SK-N-SH (cell line): Measurements from ENCODE around the gene MPPED2. TPM values are rescaled to one million over a fixed set of nuclear protein-coding genes. Genes with fewer than 3 reads are reported as not detected.

ENCODE experiments used
- CTCF ChIA-PET: fragments of 300-600, 350-600 bp; formaldehyde crosslinking; extraction: SDS; loops from one replicate; lab custom pipeline; 2021; lab: Yijun Ruan, JAX
- POLR2A ChIA-PET: fragments of 350-600 bp; sonication (Branson Sonifier 250); formaldehyde crosslinking; extraction: SDS; loops from one replicate; lab custom pipeline; 2020; ENCODE audit warnings: antibody characterized with exemption, inconsistent platforms; lab: Yijun Ruan, JAX
- DNase-seq: peaks from one replicate; pipeline ENCODE4 v3.0.0; 2012
- H2AFZ ChIP-seq: fragments of 200-600 bp; sonication (generic); 2 replicates; pipeline ENCODE4 v1.8.1; 2016; ENCODE audit warnings: antibody characterized with exemption, mild to moderate bottlenecking, low read depth
- H3F3A ChIP-seq: fragments of 200-600 bp; sonication (generic); replicated peaks from 2 replicates; pipeline ENCODE3; 2016; ENCODE audit warnings: antibody characterized with exemption, mild to moderate bottlenecking; ENCODE audit not compliant: insufficient read depth
- H3K27ac ChIP-seq, 2 experiments: fragments of 200-500 bp in 1 of 2; fragments of 200-600 bp in 1 of 2; sonication (Bioruptor generic) in 1 of 2; sonication (generic), shearing (Covaris generic) in 1 of 2; 2 replicates each; pipeline versions ENCODE4 v1.5.1 to v1.6.1; 2014 to 2016; ENCODE audit warnings: low read depth in 2 of 2, inconsistent platforms in 1 of 2, low read length in 1 of 2, mild to moderate bottlenecking in 1 of 2, mixed read lengths in 1 of 2
- H3K27me3 ChIP-seq: fragments of 200-600 bp; sonication (generic), shearing (Covaris generic); 2 replicates; pipeline ENCODE4 v1.6.1; 2016; ENCODE audit warnings: mixed run types; ENCODE audit not compliant: insufficient read depth
- H3K36me3 ChIP-seq, 2 experiments: fragments of 200-500 bp in 1 of 2; fragments of 200-600 bp in 1 of 2; sonication (Bioruptor generic) in 1 of 2; sonication (generic) in 1 of 2; replicated peaks in 1 of 2; 2 replicates each; pipeline versions ENCODE3 to v1.5.1; 2014 to 2016; ENCODE audit warnings: low read length in 1 of 2, mild to moderate bottlenecking in 1 of 2; ENCODE audit not compliant: insufficient read depth in 2 of 2, control insufficient read depth in 1 of 2
- H3K4me1 ChIP-seq, 2 experiments: fragments of 200-500 bp in 1 of 2; fragments of 200-600 bp in 1 of 2; sonication (Bioruptor generic) in 1 of 2; sonication (generic), shearing (Covaris generic) in 1 of 2; 2 replicates each; pipeline versions ENCODE4 v1.5.1 to v1.6.1; 2014 to 2016; ENCODE audit warnings: low read depth in 1 of 2, low read length in 1 of 2, mixed run types in 1 of 2; ENCODE audit not compliant: insufficient read depth in 2 of 2, control insufficient read depth in 1 of 2
- H3K4me2 ChIP-seq: fragments of 200-600 bp; sonication (generic), shearing (Covaris generic); 2 replicates; pipeline ENCODE4 v1.6.1; 2017; ENCODE audit warnings: mixed run types
- H3K4me3 ChIP-seq, 2 experiments: fragments of 200-500 bp in 1 of 2; fragments of 200-600 bp in 1 of 2; sonication (Bioruptor generic) in 1 of 2; sonication (generic), shearing (Covaris generic) in 1 of 2; 2 replicates each; pipeline versions ENCODE4 v1.5.1 to v1.8.1; 2014 to 2016; ENCODE audit warnings: low read depth in 2 of 2, inconsistent platforms in 1 of 2, low read length in 1 of 2, mild to moderate bottlenecking in 1 of 2, mixed read lengths in 1 of 2, moderate library complexity in 1 of 2
- H3K79me2 ChIP-seq: fragments of 200-600 bp; sonication (generic); 2 replicates; pipeline ENCODE4 v1.8.1; 2017; ENCODE audit warnings: mild to moderate bottlenecking; ENCODE audit not compliant: insufficient read depth
- H3K9ac ChIP-seq: fragments of 200-600 bp; sonication (generic); 2 replicates; pipeline ENCODE4 v1.6.1; 2017; ENCODE audit warnings: mixed run types
- H3K9me2 ChIP-seq: fragments of 200-600 bp; sonication (generic); 2 replicates; pipeline ENCODE4 v1.6.1; 2017; ENCODE audit warnings: mixed run types
- H3K9me3 ChIP-seq: fragments of 200-600 bp; sonication (generic); 2 replicates; pipeline ENCODE4 v1.6.1; 2017; ENCODE audit warnings: mixed run types, mild to moderate bottlenecking, moderate library complexity
- H4K20me1 ChIP-seq: fragments of 200-600 bp; sonication (generic); 2 replicates; pipeline ENCODE4 v1.6.1; 2017; ENCODE audit warnings: mild to moderate bottlenecking, mixed run types; ENCODE audit not compliant: insufficient read depth
- ELF1 ChIP-seq: IDR thresholded peaks from 2 replicates; pipeline ENCODE4 v1.4.0; 2012
- EP300 ChIP-seq, 2 experiments: IDR thresholded peaks; 2 replicates each; pipeline versions ENCODE4 v1.4.0 to v1.6.1; 2012; ENCODE audit warnings: borderline replicate concordance in 1 of 2, low read depth in 1 of 2, low read length in 1 of 2
- FOSL2 ChIP-seq: IDR thresholded peaks from 2 replicates; pipeline ENCODE4 v1.4.0; 2012; ENCODE audit warnings: low read depth, mild to moderate bottlenecking, moderate library complexity, borderline replicate concordance
- FOXM1 ChIP-seq: IDR thresholded peaks from 2 replicates; pipeline ENCODE4 v1.4.0; 2012; ENCODE audit warnings: low read depth, mild to moderate bottlenecking
- GABPA ChIP-seq: IDR thresholded peaks from 2 replicates; pipeline ENCODE4 v1.4.0; 2012; ENCODE audit warnings: low read depth, mild to moderate bottlenecking
- JUND ChIP-seq: IDR thresholded peaks from 2 replicates; pipeline ENCODE4 v1.4.0; 2012
- MEF2A ChIP-seq: IDR thresholded peaks from 2 replicates; pipeline ENCODE4 v1.4.0; 2012; ENCODE audit warnings: low read depth, borderline replicate concordance
- MXI1 ChIP-seq: IDR thresholded peaks from 2 replicates; pipeline ENCODE4 v1.6.1; 2012; ENCODE audit warnings: mild to moderate bottlenecking, low read depth, low read length, improper control_type of control experiment
- NFIC ChIP-seq: IDR thresholded peaks from 2 replicates; pipeline ENCODE4 v1.4.0; 2012; ENCODE audit warnings: borderline replicate concordance
- POLR2AphosphoS5 ChIP-seq: IDR thresholded peaks from 2 replicates; pipeline ENCODE4 v1.6.1; 2012; ENCODE audit warnings: low read depth, low read length
- RCOR1 ChIP-seq: fragments of 150-350 bp; IDR thresholded peaks from 2 replicates; pipeline ENCODE4 v1.6.1; 2017; ENCODE audit warnings: antibody characterized with exemption, low read length
- RFX5 ChIP-seq: IDR thresholded peaks from 2 replicates; pipeline ENCODE4 v1.6.1; 2012; ENCODE audit warnings: mild to moderate bottlenecking, improper control_type of control experiment, low read length
- SIN3A ChIP-seq: IDR thresholded peaks from 2 replicates; pipeline ENCODE4 v1.6.1; 2012; ENCODE audit warnings: low read depth, mild to moderate bottlenecking, low read length, moderate library complexity, borderline replicate concordance
- SMC3 ChIP-seq: IDR thresholded peaks from 2 replicates; pipeline ENCODE4 v1.6.1; 2012; ENCODE audit warnings: low read depth, low read length, improper control_type of control experiment
- TEAD4 ChIP-seq: IDR thresholded peaks from 2 replicates; pipeline ENCODE4 v1.4.0; 2012; ENCODE audit warnings: mild to moderate bottlenecking, borderline replicate concordance; ENCODE audit not compliant: insufficient read depth
- YY1 ChIP-seq: IDR thresholded peaks from 2 replicates; pipeline ENCODE4 v1.4.0; 2012; ENCODE audit warnings: low read depth, mild to moderate bottlenecking
- WGBS: methylation state at CpG from one replicate; pipeline ENCODE4 v1.1.6; 2017; ENCODE audit warnings: low lambda C conversion rate; 5-methylcytosine and 5-hydroxymethylcytosine counted together
- polyA plus RNA-seq, 3 experiments: library from polyadenylated mRNA; depleted of rRNA; stranded (reverse); fragments of >200 nt; gene quantifications; 2 replicates each; pipeline ENCODE4 v1.2.3, GENCODE V29; 2012
- TF ChIP-seq, protein P1 (sequence below): IDR thresholded peaks from 2 replicates; pipeline ENCODE4; 2012
- TF ChIP-seq, protein P2 (sequence below): fragments of 200-600 bp; sonication (generic); IDR thresholded peaks from 2 replicates; pipeline ENCODE4 v1.6.1; 2017; ENCODE audit warnings: antibody characterized with exemption, mild to moderate bottlenecking, moderate library complexity
- TF ChIP-seq, protein P3 (sequence below): IDR thresholded peaks from 2 replicates; pipeline ENCODE4 v1.6.1; 2012; ENCODE audit warnings: mild to moderate bottlenecking, low read depth, low read length, moderate library complexity

Gene MPPED2
- polyA plus RNA-seq, 1 of the 3 experiments (the other 2 are of a cell fraction): 0.05 TPM

DNA sequence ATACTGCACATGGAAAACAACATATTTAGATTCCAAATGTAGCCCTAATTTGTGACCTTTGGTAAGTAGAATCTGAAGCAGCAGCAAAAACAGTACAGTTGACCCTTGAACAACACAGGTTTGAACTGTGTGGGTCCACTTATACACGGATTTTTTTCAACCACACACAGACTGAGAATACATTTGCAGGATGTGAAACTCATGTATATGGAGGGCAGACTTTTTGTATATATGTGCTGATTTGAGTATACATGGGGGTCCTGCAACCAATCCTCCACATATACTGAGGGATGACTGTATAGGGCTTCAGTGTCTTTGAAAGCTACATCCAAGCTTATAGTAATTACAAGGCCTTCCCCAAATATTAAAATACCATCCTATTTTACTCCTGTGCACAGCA lies 120.5 kb downstream of the MPPED2 start:
- no peak overlapping the region for H3K4me2 ChIP-seq
- ChIA-PET POLR2A (no interaction called here), CTCF (no interaction called here)
- DNase-seq: no peak
- no peaks in the 10 kb centered on the region for H3K79me2 ChIP-seq
- 15% methylated on average over 1 of the region's 1 CpG for WGBS
- no peak overlapping the region for H3K4me3 ChIP-seq
- no peak overlapping the region for H2AFZ ChIP-seq
- no peaks in the 10 kb centered on the region for H3K27me3 ChIP-seq
- no peaks in the 10 kb centered on the region for H3F3A ChIP-seq
- no peak overlapping the region for H3K9ac ChIP-seq
- no peaks in the 10 kb centered on the region; a peak in 1 of 4 replicates for H3K4me1 ChIP-seq
- no peaks in the 10 kb centered on the region for H4K20me1 ChIP-seq
- H3K9me3 ChIP-seq: no peaks in the 10 kb centered on the region
- no peaks in the 10 kb centered on the region for H3K36me3 ChIP-seq
- no peak overlapping the region for H3K27ac ChIP-seq
- TF ChIP-seq TEAD4 (no peak), JUND (no peak), SMC3 (no peak), FOXM1 (no peak), NFIC (no peak), RFX5 (no peak), MXI1 (no peak), SIN3A (no peak)
- TF ChIP-seq, protein P1, sequence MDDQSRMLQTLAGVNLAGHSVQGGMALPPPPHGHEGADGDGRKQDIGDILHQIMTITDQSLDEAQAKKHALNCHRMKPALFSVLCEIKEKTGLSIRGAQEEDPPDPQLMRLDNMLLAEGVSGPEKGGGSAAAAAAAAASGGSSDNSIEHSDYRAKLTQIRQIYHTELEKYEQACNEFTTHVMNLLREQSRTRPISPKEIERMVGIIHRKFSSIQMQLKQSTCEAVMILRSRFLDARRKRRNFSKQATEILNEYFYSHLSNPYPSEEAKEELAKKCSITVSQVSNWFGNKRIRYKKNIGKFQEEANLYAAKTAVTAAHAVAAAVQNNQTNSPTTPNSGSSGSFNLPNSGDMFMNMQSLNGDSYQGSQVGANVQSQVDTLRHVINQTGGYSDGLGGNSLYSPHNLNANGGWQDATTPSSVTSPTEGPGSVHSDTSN: no peak
- H3K9me2 ChIP-seq: no peaks in the 10 kb centered on the region

GRCh38 chr11:30465192-30465591 lies 121.0 kb downstream of the MPPED2 start:
- CTCF ChIA-PET: interaction anchor here (1.7 kb wide), 1 partner anchor 8 kb away, joined by 6 read pairs; no protein-coding TSS in a partner anchor
- no peak for DNase-seq
- 11% methylated on average over 2 of the region's 2 CpGs for WGBS

More at GRCh38 chr11:30465192-30465591, 121.0 kb downstream of the MPPED2 start:
- Histone ChIP-seq H3K79me2 (no peaks in the 10 kb centered on the region), H3K9me2 (no peaks in the 10 kb centered on the region), H3K4me3 (no peak overlapping the region), H3K36me3 (no peaks in the 10 kb centered on the region), H4K20me1 (no peaks in the 10 kb centered on the region), H3K4me2 (no peak overlapping the region), H2AFZ (no peak overlapping the region), H3K9me3 (no peaks in the 10 kb centered on the region), H3K4me1 (no peaks in the 10 kb centered on the region; a peak in 1 of 4 replicates), H3K27ac (no peak overlapping the region), H3K9ac (no peak overlapping the region), H3K27me3 (no peaks in the 10 kb centered on the region), H3F3A (no peaks in the 10 kb centered on the region)
- POLR2A ChIA-PET: no interaction called here
- no peak for TF ChIP-seq TEAD4
- no peak for TF ChIP-seq ELF1
- TF ChIP-seq POLR2AphosphoS5: no peak
- TF ChIP-seq JUND: no peak
- no peak for TF ChIP-seq MXI1
- TF ChIP-seq, protein P2, sequence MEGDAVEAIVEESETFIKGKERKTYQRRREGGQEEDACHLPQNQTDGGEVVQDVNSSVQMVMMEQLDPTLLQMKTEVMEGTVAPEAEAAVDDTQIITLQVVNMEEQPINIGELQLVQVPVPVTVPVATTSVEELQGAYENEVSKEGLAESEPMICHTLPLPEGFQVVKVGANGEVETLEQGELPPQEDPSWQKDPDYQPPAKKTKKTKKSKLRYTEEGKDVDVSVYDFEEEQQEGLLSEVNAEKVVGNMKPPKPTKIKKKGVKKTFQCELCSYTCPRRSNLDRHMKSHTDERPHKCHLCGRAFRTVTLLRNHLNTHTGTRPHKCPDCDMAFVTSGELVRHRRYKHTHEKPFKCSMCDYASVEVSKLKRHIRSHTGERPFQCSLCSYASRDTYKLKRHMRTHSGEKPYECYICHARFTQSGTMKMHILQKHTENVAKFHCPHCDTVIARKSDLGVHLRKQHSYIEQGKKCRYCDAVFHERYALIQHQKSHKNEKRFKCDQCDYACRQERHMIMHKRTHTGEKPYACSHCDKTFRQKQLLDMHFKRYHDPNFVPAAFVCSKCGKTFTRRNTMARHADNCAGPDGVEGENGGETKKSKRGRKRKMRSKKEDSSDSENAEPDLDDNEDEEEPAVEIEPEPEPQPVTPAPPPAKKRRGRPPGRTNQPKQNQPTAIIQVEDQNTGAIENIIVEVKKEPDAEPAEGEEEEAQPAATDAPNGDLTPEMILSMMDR: no peak
- no peak for TF ChIP-seq YY1
- TF ChIP-seq RCOR1: no peak
- TF ChIP-seq, protein P3, sequence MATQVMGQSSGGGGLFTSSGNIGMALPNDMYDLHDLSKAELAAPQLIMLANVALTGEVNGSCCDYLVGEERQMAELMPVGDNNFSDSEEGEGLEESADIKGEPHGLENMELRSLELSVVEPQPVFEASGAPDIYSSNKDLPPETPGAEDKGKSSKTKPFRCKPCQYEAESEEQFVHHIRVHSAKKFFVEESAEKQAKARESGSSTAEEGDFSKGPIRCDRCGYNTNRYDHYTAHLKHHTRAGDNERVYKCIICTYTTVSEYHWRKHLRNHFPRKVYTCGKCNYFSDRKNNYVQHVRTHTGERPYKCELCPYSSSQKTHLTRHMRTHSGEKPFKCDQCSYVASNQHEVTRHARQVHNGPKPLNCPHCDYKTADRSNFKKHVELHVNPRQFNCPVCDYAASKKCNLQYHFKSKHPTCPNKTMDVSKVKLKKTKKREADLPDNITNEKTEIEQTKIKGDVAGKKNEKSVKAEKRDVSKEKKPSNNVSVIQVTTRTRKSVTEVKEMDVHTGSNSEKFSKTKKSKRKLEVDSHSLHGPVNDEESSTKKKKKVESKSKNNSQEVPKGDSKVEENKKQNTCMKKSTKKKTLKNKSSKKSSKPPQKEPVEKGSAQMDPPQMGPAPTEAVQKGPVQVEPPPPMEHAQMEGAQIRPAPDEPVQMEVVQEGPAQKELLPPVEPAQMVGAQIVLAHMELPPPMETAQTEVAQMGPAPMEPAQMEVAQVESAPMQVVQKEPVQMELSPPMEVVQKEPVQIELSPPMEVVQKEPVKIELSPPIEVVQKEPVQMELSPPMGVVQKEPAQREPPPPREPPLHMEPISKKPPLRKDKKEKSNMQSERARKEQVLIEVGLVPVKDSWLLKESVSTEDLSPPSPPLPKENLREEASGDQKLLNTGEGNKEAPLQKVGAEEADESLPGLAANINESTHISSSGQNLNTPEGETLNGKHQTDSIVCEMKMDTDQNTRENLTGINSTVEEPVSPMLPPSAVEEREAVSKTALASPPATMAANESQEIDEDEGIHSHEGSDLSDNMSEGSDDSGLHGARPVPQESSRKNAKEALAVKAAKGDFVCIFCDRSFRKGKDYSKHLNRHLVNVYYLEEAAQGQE: no peak
- TF ChIP-seq FOSL2: no peak
- no peak for TF ChIP-seq EP300 (IDR thresholded peaks at IDR 0.05; ENCODE audit: borderline replicate concordance in 1 of 2, low read depth in 1 of 2, low read length in 1 of 2)
- no peak for TF ChIP-seq MEF2A
- no peak for TF ChIP-seq GABPA
